BJ (cell line): ENCODE results near the gene N4BP2L2. TPM values are rescaled to one million over a fixed set of nuclear protein-coding genes. Genes with fewer than 3 reads are reported as not detected.

ENCODE experiments used
- CTCF ChIA-PET: fragments of 350-600 bp; formaldehyde crosslinking; extraction: SDS; loops from one replicate; lab custom pipeline; 2021; ENCODE audit warnings: antibody characterized with exemption, inconsistent platforms; lab: Yijun Ruan, JAX
- POLR2A ChIA-PET: fragments of 300-600 bp; sonication (Branson Sonifier 250); formaldehyde crosslinking; extraction: SDS; loops from one replicate; lab custom pipeline; 2021; ENCODE audit warnings: antibody characterized with exemption; lab: Charles Lee
- DNase-seq: peaks from one replicate; pipeline ENCODE4 v3.0.0-alpha.2; 2011; ENCODE audit warnings: low read depth
- H3K27me3 ChIP-seq: 2 replicates; pipeline ENCODE4 v1.6.0; 2011; ENCODE audit warnings: low read length; ENCODE audit not compliant: control insufficient read depth, insufficient read depth
- H3K36me3 ChIP-seq: 2 replicates; pipeline ENCODE4 v1.5.1; 2011; ENCODE audit warnings: low read length; ENCODE audit not compliant: control insufficient read depth, insufficient read depth
- H3K4me3 ChIP-seq: 2 replicates; pipeline ENCODE4 v1.5.1; 2011; ENCODE audit warnings: low read depth, mild to moderate bottlenecking, control low read depth, low read length
- polyA plus RNA-seq: library from polyadenylated mRNA; depleted of rRNA; stranded (reverse); fragments of >200 nt; gene quantifications from 2 replicates; pipeline ENCODE4 v1.2.3, GENCODE V29; 2011
- TF ChIP-seq, protein P1 (sequence below): IDR thresholded peaks from 2 replicates; pipeline ENCODE4 v1.5.1; 2011; ENCODE audit warnings: low read depth, mild to moderate bottlenecking, control low read depth, inconsistent platforms, low read length, moderate library complexity; ENCODE audit not compliant: insufficient read depth

The N4BP2L2 gene
- polyA plus RNA-seq, 1 experiment = 16.5 TPM

DNA sequence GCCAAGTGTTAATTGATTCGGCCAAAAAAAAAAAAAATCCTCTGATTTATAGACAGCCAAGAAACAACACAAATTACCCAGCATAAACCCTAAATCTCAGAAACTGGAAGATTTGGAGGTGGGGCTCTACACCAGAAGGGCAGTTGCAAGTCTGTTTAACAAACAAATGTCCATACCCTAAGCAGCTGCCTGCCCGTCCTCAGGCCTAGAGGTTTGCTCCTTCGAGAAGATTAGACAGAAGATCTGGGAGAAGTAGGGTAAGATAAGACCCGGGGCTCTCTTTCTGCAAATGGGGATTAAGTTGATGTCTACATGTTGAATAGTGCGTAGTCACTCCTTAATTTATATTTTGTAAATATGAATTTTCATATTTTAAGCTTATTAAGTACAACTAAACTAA is 107.2 kb downstream of the N4BP2L2 start:
- no peaks in the 10 kb centered on the region for H3K27me3 ChIP-seq
- H3K4me3 ChIP-seq = no peak overlapping the region
- CTCF ChIA-PET = no interaction called here
- TF ChIP-seq, protein P1, sequence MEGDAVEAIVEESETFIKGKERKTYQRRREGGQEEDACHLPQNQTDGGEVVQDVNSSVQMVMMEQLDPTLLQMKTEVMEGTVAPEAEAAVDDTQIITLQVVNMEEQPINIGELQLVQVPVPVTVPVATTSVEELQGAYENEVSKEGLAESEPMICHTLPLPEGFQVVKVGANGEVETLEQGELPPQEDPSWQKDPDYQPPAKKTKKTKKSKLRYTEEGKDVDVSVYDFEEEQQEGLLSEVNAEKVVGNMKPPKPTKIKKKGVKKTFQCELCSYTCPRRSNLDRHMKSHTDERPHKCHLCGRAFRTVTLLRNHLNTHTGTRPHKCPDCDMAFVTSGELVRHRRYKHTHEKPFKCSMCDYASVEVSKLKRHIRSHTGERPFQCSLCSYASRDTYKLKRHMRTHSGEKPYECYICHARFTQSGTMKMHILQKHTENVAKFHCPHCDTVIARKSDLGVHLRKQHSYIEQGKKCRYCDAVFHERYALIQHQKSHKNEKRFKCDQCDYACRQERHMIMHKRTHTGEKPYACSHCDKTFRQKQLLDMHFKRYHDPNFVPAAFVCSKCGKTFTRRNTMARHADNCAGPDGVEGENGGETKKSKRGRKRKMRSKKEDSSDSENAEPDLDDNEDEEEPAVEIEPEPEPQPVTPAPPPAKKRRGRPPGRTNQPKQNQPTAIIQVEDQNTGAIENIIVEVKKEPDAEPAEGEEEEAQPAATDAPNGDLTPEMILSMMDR = no peak
- DNase-seq = no peak
- POLR2A ChIA-PET = no interaction called here
- no peaks in the 10 kb centered on the region for H3K36me3 ChIP-seq

DNA sequence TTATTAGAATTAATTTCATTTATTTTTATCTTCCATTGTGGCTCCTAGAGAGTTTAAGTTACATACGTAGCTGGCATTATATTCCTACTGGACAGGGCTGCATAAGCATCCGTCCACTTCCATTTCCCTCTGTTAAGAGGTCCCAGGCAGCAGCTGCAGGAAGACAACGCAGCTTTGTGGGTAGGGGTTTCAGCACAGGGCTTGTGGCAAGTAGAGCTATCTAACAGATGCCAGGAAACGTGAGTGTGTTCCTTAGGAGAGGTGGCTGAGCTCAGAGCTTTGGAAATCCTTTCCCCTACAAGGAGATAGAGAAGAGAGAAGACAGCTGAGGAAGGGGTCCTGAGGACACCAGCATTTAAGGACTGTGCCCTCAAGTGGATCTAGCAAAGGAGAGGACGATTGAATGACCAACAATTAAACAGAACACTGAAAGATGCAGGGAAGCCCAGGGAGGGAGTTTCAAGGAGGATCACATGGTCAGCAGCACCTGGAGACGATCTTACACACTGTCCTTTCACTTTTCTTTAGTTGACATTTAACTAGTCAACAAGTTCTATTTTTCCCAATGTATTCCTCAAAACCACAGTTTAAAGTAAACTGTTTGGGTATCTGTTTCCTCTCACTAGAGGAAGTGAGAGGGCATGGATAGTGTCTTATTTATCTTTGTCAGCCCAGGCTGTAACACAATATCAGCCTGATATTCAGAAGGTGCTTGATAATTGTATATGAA is 108.4 kb downstream of the N4BP2L2 start:
- Histone ChIP-seq H3K4me3 (no peak overlapping the region), H3K27me3 (no peaks in the 10 kb centered on the region), H3K36me3 (no peaks in the 10 kb centered on the region)
- POLR2A ChIA-PET = no interaction called here
- no peak for DNase-seq
- CTCF ChIA-PET = no interaction called here
- TF ChIP-seq, protein P1 = no peak

DNA sequence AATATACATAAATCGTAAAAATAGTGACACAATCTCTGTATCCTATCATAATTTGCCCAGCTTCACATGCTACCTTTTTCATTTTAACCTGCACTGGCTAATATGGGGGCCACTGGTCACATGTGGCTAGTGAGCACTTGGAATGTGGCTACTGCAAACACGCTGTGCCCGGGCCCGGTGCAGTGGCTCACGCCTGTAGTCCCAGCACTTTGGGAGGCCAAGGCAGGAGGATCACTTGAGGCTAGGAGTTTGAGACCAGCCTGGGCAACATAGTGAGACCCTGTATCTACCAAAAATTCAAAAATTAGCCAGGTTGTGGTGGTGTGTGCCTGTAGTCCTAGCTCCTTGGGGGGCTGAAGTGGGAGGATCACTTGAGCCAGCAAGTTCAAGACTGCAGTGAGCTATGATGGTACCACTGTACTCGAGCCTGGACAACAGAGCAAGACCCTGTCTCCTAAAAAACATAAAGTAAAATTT is 109.1 kb downstream of the N4BP2L2 start:
- DNase-seq = no peak
- ChIA-PET POLR2A (no interaction called here), CTCF (interaction anchor here (0.8 kb wide), 1 partner anchor 57 kb away, joined by 3 read pairs; no protein-coding TSS in a partner anchor)
- Histone ChIP-seq H3K36me3 (no peaks in the 10 kb centered on the region), H3K27me3 (no peaks in the 10 kb centered on the region), H3K4me3 (no peak overlapping the region)
- TF ChIP-seq, protein P1 = no peak

DNA sequence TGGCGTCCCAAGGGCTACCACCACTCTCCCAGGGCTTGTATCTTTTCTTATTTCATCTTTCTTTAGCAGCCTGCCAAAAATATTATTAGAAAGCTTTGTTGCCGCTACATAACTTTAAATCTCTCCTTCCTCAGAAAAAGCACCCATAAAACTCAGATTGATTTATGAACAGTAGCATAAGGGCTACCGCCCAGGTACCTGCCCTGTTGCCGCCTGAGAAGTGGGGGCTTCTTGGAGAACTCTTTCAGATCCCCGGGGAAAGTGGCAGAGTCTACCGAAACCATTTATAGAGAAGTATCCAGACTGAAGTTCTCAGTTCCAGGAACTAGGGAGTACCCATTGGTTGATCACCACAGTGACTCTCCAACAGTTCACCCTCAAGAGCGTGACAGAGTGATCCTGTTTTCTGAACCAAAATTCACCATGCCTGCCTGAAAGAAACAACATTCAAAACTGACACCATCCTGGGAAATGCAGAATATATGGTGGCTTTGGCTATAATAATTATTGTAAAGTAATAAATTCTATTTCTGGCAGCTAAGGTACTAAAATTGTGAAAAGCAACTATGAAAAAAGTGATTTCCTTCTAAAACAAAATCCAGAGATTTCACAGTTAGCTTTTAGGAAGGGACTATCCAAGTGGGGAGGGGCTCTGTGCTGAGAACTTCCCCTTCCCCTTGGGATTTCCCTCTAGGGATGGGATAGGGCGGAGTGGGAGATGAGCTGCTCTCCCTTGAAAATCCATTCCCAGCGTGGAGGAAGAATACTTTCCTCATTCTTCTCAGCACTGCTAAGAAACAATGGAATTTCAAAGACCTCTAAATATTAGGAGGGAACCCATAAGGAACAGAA is 109.8 kb downstream of the N4BP2L2 start:
- H3K4me3 ChIP-seq = no peak overlapping the region
- CTCF ChIA-PET = interaction anchor here (0.6 to 1.1 kb wide), 3 partner anchors 44 to 1387 kb away, joined by 3 read pairs; no protein-coding TSS in a partner anchor

More for the DNA sequence above, 109.8 kb downstream of the N4BP2L2 start:
- H3K36me3 ChIP-seq = no peaks in the 10 kb centered on the region
- DNase-seq = no peak
- no peaks in the 10 kb centered on the region for H3K27me3 ChIP-seq
- TF ChIP-seq, protein P1 = no peak
- POLR2A ChIA-PET = no interaction called here
